Midbrain (tissue), 1 donor: ENCODE data around the gene ATG5.

Experiments
- DNase-seq: peaks from one replicate; lab custom pipeline; 2025; lab: John Stamatoyannopoulos, UW

ATG5 gene

DNA sequence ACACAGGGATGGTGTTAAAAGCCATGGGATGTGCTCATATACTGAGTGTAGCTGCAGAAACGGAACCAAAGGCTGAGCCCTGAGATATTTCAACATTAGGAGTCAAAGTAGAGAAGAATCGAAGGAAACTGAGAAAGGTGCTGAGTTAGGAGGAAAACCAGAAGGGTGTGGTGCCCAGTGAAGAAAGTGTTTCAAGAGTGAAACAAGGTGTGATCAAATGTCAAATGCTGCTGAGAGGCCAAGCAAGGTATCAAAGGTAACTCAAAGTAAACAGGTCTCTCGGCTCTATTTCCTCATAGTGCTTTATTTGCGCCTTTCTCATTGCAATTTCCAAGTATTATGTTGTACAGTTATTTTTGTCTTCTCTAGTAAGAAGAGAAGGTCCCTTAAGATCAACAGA, 145.4 kb downstream of the ATG5 start:
- DNase-seq, result no peak

DNA sequence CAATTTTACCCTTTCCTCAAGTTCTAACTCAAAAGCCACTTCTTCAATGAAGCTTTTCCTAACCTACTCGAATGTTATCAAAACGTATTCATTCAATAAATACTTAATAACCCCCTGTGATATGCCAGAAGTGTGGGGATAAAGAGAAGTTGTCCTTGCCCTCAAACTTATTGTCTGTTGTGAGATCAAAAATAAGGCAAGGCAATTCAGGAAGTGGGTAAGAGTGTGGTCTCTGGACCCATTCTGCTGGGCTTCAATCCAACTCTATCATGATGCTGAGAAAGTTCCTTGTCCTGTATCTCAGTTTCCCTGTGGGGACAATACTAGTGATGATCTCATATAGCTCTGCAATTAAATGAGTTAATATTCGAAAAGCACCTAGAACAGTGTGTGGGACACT, 146.7 kb downstream of the ATG5 start:
- no peak for DNase-seq

DNA sequence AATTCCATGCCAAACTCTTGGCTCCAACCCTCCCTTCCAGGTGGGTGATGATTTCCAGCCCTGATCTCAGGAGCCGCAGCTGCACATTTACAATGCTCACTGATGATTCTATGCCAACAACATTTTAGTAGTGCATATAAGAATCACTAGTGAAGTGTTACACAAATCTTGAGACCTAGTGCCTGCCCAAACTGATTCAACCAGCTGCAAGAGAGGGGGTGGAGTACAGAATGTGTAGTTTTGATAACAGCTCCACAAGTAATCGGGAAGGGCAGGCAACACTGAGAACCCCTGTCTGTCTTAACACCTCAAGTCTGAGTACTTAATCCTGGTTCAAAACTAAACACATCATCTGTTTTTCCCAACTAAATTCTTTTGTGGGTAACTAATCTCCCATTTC, 147.8 kb downstream of the ATG5 start:
- DNase-seq, result no peak

DNA sequence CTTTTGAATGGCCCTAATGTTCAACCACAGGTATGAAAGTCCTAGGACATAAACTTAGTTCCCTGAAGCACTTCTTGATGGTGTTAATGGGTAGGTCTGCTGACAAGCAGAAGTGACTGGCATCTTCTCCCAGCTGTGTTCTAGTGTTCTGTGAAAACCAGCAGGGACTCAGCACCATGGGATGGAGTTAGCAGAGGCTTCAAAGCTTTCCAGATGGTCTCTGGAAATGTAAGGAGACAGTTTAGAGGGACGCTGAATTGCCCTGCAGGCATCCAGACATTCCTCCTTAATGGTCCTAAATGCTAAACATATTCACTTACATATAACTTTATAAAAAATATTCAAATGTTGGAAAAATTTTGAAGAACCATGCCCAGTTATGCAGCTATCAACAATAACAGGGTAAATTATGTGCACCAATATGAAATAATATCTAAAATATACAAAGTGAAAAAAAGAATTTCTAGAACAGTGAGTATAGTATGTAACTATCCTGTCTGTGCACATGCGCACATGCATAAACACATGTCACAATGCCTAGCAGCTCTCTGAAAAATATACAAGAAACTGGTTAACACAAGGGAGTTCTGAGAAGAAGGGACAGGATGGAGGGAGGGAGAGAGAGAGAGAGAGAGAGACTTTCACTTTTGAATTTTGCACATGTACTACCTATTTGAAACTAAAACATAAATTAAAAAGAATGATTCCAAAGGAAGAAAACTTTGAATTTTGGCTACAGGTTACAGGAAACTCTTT, 152.3 kb downstream of the ATG5 start:
- no peak for DNase-seq

DNA sequence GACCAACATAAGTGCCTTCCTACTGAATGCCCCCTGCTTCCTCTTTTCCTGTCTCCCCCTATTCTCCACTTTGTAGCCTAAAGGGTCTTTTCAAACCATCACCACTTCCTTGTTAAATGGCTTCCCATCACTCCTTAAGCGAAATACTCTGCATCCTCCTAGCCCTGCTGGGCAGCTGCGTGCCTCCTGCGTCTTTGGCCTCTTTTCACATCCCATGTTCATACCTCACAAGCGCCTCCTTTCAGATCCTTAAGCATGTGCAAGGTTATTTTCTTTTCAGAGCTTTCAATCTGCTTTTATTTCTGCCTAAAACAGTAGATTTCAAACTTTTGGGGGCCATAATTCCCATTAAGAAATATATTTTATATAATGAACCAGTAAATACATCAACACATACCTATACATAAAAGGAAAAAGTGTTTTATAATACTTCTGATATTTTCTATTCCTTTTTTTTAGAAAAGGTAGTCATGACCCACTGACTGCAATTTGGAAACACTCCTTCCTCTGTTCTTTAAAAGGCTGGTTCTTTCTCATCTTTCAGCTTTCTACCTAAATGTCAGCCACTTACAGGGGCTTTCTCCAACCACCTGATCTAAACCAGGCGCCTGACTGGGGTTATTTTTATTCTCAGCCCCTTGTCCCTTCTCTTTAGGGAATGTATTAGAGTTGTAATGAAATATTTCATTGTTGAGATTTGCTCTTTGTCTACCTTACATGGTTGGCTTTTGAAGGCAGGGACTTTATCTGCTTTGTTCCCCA, 155.3 kb downstream of the ATG5 start:
- no peak for DNase-seq

DNA sequence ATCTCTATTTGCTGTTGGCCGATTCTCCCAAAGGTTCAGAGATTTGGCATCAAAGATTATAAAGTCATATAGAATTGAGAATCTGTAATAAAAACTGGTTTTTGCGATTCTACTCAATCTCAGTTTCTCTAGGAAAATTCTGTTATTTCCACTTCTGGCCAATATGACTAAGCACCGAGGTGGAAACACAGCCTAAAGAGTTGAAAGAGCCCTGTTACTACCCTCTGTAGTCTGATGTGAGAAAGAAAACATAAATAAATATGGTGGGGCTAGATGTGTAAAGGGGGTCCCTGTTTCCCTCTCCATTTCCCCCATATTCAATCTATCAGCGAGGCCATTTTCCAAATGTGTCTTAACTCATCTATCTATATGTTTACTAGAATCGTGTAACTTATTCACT, 156.0 kb downstream of the ATG5 start:
- DNase-seq, result no peak

DNA sequence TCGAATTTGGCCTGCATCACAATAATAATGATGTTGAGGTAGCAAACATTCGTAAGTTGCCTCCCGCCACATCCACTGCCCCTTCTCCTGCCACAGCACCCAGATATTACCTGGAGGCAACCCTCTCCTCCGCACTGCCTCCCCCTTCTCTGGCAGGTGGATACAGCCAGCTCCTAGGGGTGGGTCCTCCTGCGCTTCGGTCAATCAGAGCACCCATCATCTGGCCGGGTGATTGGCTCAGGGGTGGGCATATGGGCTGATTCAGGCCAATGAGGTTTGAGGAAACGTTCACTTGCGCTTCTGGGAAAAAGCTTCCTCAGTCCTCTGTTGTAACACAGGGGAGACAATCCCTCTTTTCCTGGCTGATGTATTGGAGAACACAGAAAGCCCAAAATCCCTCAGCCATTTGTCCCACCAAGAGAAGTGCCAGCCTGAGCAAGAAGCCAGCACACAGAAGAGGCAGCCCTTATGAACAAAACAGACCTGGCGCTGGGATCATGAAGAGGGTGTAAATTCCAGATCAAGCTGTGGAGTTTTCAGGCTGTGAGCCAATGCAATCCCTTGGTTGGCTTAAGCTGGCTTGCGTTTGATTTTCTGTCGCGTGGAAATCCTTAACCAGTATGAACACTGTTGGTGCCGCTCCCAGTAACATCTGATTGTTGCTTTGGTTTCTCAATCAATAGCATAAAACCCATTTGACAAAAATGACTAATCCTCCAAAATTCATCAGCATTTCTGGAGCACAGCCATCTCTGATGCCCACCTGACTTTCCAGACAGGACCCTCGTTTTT, 157.3 kb downstream of the ATG5 start:
- no peak for DNase-seq

DNA sequence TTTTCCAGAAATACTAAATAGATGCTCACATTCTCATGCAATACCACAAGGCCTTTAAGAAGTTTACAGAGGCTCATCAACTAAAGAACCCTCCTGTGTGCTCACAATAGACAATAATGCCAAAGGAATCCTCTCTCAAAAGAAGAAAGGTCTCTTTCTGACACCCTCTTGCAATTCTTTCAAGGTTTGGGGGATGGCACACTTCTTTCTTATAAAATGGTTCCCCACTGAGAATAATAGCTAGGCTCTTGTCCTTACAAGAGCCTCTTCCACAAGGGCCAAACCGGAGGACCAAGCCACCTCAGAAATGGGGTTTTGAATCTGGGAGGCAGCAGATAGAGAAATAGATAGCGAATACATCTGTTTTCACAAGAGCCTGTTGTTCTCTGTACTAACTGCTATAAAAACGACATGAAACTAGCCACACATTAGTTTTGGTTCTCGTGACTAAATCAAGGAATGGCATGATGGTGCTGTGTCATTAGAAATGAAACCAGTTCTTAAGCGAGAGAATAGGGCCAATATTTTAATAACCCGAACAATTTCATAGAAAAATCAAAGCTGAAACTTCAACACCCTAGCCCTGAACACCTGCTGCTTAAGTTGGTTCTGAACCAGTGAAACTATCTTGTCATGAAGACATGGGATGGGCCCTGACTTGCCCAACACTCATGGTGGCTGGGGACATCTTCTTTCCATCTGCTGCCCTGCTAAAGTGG, 158.3 kb downstream of the ATG5 start:
- DNase-seq, result no peak

DNA sequence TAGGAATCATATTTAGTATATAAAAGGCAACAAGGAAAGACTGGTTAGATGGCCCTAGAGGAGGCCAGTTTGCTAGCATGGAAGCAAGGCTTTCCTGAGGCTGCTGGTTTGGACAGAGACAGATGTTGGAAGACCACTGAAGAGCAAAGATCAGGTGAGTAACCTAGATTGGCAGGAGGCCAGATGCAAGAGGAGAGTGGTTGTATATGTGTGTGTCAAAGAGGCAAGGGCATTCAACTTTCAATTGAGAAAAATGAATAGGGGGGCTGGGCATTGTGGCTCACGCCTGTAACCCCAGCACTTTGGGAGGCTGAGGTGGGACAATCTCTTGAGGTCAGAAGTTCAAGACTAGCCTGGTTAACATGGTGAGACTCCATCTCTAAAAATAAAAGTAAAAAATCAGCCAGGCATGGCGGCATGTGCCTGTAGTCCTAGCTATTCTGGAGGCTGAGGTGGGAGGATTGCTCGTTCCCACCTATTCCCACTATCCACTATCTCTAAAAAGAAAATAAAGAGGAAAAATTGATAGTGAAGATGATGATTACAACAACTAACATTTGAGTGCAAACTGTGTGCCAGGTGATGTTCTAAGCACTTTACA, 159.6 kb downstream of the ATG5 start:
- DNase-seq, result no peak

DNA sequence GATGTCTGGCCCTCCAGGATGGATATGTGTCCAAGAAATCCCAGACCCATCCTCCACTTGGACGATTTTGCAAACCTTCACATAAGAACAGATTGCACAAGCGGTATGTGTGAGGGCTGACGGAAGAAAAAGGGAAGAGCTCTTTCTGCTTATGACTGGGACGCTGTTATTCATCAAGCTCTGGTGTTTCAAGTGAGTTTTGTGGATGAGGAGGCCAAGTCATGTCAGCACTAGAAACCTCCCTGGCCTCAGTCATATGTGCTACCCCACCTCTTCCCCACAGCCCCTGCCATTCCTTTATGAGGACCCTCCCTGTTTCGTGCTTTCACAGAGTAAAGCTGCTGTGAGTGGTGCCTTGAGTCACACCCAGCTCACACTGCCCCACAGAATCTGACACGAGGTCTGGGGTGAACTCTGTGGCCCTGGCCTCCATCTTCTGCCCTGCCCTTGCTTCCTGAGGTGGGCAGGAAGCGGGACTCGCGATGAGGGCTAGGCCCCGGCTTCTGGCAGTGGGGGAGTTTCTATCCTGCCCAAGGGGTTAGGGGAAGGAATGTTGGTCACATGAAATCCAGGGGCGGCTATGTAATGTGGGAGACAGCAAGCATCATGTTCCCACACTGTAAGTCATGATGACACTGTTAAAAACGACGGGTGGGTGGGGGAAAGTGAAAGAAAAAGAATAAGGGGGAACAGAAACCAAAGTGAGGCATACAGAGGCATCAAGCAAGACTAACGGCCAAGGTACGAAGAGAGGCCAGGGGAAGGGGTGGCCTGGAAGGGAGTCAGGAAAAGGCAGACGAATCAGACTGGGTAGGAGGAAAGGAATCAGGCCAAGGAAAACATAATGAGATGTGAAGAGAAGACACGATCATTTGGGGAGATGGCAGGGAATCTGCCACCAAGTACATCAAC, 161.3 kb downstream of the ATG5 start:
- DNase-seq, result no peak

DNA sequence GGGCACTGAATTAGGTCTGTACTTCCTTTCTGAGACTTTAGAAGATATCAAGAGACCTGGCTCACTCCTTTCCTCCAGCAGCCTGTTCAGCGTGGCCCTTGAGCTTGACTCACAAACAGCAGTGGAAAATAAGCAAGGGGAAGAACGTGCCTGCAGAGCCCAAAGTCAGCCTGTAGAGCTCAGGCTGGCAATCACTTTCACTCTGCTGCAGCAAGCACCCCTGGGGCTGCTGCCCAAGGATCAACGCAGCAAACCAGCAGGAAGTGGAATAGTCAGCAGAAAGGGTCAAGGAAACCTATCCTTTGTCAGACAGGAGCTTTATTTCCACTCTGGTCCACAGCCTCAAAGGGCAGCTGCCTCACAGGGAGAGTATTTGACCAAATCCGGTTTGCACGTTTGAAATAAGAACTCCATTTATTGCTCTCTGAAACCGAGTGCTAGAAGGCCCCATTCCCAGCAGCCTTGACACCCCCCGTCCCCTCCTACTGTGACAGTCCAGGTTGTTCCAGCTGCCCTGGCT, 162.1 kb downstream of the ATG5 start:
- DNase-seq, result no peak

DNA sequence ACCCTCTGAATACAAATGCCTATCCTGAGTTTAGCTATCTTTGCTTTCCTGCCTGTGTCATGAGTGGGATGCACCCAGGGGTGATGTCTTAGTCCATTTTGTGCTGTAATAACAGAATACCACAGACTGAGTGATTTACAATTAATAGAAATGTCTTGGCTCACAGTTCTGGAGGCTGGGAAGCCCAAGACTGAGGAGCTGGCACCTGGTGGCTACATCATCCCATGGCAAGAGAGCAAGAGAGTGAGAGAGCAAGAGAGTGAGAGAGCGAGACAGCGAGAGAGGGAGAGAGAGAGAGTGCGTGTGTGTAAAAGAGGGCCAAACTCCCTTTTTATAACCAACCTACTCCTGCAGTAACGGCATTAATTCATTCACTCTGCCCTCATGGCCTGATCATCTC, 162.6 kb downstream of the ATG5 start:
- no peak for DNase-seq

DNA sequence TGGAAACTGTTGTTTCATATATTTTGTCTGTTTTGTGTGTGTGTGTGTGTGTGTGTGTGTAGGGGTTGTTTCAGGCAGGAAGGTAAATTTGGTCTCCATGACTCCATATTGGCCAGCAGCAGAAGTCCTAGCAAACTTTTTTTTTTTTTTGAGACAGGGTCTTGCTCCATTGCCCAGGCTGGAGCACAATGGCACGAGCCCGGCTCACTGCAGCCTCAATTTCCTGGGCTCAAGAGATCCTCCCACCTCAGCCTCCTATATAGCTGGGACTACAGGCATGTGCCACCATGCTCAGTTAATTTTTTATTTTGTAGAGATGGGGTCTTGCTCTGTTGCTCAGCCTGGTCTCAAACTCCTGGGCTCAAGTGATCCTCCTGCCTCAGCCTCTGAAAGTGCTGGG, 163.7 kb downstream of the ATG5 start:
- no peak for DNase-seq

DNA sequence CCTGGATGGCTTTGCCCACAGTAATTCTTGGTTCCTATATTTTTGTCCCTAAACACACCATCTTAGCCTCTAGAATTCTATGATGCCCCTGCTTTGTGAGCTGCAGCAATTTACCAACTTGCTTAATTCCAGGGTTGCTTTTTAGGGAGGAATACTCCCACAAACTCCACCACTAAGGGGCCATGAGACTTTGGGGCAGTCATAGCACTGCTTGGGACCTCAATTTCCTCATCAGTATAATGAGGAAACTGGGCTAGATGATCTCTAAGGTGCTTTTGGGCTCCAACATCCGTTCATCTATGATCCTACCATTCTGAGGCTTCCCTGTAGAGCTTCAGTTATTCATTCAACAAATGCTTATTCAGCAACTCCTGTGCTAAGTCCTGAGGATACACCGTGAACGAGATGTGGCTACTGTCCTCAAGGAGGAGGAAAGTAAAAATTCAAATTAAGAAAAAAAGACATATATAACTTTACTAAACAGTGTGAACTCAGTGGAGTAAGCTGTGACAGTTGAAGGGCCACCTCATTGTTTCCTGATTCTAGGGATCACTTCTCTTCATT, 164.2 kb downstream of the ATG5 start:
- DNase-seq, result no peak

DNA sequence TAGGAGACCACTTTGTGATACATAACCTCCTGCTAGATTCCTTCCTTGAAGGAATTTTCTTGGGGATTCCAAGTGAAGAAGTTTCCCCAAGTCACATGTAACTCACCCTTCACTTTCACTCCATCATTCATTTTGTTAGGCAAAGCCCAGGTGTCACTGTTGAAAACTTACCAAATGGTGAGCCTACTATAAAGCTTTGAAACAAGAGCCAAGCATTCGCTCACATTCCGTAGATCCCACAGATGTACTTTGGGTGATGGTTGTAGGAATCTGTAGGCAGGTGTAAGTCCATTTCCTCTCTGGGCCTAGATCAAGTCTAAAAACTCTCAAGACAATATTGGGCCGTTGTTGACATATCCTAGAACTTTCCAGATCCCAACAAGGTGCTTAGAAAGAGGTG, 165.4 kb downstream of the ATG5 start:
- no peak for DNase-seq

DNA sequence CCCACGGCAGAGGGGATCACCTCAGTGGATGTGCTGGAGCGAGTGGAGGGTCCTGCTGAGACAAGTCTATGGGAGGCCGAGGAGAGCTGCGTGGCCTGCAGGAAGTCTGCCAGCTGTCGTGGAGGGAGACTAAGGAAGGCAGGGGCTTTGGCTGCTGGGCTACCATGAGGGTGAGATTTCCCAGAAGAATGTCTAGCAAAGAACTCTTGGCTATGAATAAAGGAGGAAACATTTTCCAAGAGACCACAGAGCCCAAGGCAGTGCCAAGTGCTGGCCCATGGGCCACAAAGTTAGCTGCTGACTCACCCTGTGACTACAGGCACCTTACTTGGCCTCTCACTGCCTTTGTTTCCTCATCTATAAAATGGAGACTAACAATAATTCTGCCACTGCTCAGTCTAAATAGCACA, 166.0 kb downstream of the ATG5 start:
- no peak for DNase-seq

DNA sequence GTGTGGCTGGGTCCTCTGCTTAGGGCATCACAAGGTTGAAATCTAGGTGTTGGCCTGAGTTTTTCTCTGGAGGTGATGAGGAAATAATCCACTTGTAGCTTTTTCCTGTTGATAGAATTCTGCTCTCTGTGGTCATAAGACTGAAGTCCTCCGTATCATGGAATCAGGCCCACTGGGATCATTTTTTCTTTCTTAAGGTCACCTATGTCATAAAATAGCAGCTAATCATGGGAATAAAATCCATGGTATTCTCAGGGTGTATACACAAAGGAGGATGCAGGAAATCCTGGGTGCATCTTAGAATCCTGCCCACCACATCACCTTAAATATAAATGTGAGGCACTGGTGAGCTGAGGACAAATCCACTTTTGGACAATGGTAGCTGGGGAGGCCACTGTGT, 166.7 kb downstream of the ATG5 start:
- no peak for DNase-seq

DNA sequence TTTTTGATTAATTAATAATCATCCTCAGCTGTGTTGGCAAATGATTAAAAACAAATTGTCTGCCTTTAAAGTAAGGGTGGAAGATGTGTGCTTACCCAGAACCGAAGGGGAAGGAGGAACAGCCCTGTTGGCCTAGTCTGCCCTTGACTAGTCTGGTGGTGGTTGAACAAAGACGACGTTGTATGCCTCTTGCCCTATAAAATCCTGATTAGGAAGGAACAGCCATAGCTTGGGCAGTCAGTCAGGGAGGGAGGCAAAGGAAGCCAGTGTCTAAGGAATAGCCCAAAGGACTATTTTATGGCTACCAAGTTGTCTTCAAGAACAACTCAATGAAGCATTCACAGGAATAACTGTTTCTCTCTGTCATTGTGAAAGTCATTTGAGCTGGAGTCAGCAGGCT, 168.7 kb downstream of the ATG5 start:
- DNase-seq, result no peak

DNA sequence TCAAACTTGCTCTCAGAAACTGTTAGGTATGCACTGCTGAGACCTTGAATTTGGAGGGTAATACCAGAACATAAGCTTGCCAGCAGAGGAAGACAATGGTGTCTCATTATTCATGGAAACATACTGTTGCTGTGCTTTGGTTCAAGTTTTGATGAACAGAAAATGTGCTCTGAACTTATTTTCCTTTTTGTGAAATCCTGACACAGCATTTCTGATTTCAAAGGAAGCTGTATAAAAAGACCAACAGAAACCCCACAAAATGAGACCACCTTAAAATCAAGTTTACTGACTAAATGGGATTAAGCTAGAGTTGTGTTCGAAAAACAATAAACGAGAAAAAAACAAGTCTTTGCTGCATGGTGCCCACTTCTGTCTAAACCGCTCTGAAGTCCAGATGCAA, 169.1 kb downstream of the ATG5 start:
- DNase-seq, result no peak

DNA sequence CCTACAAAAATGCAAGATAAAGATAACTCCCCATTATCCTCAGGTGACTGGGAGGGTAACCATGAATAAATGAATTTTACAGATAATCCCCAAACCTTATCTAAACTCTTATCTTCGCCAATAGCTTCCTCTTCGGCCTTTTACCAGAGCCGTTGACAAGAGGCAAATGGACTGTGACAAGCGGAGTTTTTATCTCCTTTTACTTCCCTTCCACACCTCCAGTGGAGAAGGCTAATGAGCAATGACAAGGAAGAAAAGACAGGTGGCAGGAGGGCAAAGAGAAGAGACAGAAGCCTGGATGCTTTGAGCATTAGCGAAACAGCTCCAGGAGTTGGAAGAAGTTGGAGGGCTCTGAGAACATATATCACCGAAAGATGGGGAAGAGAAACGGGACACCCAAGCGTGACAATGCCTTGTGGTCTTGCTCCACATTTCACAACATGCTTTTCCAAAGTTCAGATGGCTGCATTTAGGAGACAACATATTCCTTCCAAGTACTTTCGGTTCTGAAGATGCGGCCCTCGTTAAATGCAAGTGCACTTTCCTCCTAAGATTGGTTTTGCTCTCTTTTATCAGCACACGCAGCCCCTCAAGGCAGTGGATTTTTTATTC, 170.2 kb downstream of the ATG5 start:
- no peak for DNase-seq
